HFF-Myc (cell line): ENCODE measurements around the gene SHANK1.

Experiments
- DNase-seq: peaks from one replicate; pipeline ENCODE4 v3.0.0-alpha.2; 2011; ENCODE audit warnings: low read depth; ENCODE audit errors: extremely low read depth
- H3K4me3 ChIP-seq: replicated peaks from 2 replicates; pipeline ENCODE4 v1.5.1; 2011; ENCODE audit warnings: low read depth, mild to moderate bottlenecking, control low read depth, low read length
- CTCF ChIP-seq: IDR thresholded peaks from 2 replicates; pipeline ENCODE4 v1.5.1; 2012; ENCODE audit warnings: mild to moderate bottlenecking, low read depth, low read length, control low read depth; ENCODE audit errors: missing control alignments

Gene SHANK1

GRCh38 chr19:50679177-50680125 lies 40.2 kb downstream of the SHANK1 start:
- H3K4me3 ChIP-seq: no peak overlapping the region
- peak; percentile 31 for DNase-seq
- TF ChIP-seq CTCF: no peak

GRCh38 chr19:50678323-50678722 lies 41.3 kb downstream of the SHANK1 start:
- no peak for TF ChIP-seq CTCF
- no peak overlapping the region for H3K4me3 ChIP-seq
- DNase-seq: no peak

GRCh38 chr19:50677636-50678035 lies 42.0 kb downstream of the SHANK1 start:
- no peak for TF ChIP-seq CTCF
- DNase-seq: no peak
- H3K4me3 ChIP-seq: no peak overlapping the region

- DNase-seq: no peak
- no peak for TF ChIP-seq CTCF
- H3K4me3 ChIP-seq: no peak overlapping the region
These were observed 42.9 kb downstream of the SHANK1 start for GRCh38 chr19:50676625-50677197.

GRCh38 chr19:50673118-50673517 lies 46.5 kb downstream of the SHANK1 start:
- TF ChIP-seq CTCF: no peak
- H3K4me3 ChIP-seq: no peak overlapping the region
- DNase-seq: no peak

- no peak for DNase-seq
- no peak overlapping the region for H3K4me3 ChIP-seq
- no peak for TF ChIP-seq CTCF
These were observed 49.6 kb downstream of the SHANK1 start for GRCh38 chr19:50670102-50670380.
